Mucosa of stomach (tissue), 1 donor: ENCODE results near the gene PSMA2.
A peak's percentile ranks its signal among the peaks of the same experiment; 100 is the strongest.

Source experiments
- H3K27me3 ChIP-seq: one replicate; pipeline ENCODE4 v1.7.0; 2013; ENCODE audit warnings: mild to moderate bottlenecking, low read length; ENCODE audit not compliant: control insufficient read depth, insufficient read depth
- H3K36me3 ChIP-seq: one replicate; pipeline ENCODE4 v1.7.0; 2013; ENCODE audit warnings: low read length; ENCODE audit not compliant: control insufficient read depth, insufficient read depth
- H3K4me1 ChIP-seq: one replicate; pipeline ENCODE4 v1.7.0; 2013; ENCODE audit warnings: mild to moderate bottlenecking, low read length; ENCODE audit not compliant: control insufficient read depth, insufficient read depth
- H3K4me3 ChIP-seq: one replicate; pipeline ENCODE4 v1.7.0; 2013; ENCODE audit warnings: low read length
- H3K9ac ChIP-seq: one replicate; pipeline ENCODE4 v1.7.0; 2013; ENCODE audit warnings: mild to moderate bottlenecking, low read length, moderate library complexity
- H3K9me3 ChIP-seq: one replicate; pipeline ENCODE4 v1.7.0; 2013; ENCODE audit warnings: mild to moderate bottlenecking, low read length, moderate library complexity; ENCODE audit not compliant: control insufficient read depth
- donor health status: Pancreatic carcinoma.

Gene PSMA2

GRCh38 chr7:42934291-42934690 lies 2.3 kb upstream of the PSMA2 start:
- H3K9ac ChIP-seq, result no peak overlapping the region
- peaks cover 8% of the 10 kb centered on the region for H3K4me1 ChIP-seq
- H3K4me3 ChIP-seq, result no peak overlapping the region
- no peaks in the 10 kb centered on the region for H3K27me3 ChIP-seq
- no peaks in the 10 kb centered on the region for H3K36me3 ChIP-seq
- no peaks in the 10 kb centered on the region for H3K9me3 ChIP-seq

GRCh38 chr7:42932811-42933591 lies 1.0 kb upstream of the PSMA2 start:
- H3K9ac ChIP-seq, result peak overlapping the region; percentile 83
- H3K36me3 ChIP-seq, result no peaks in the 10 kb centered on the region
- peak overlapping the region; percentile 59 for H3K4me3 ChIP-seq
- H3K27me3 ChIP-seq, result no peaks in the 10 kb centered on the region
- peaks cover 8% of the 10 kb centered on the region for H3K4me1 ChIP-seq
- no peaks in the 10 kb centered on the region for H3K9me3 ChIP-seq

- peak overlapping the region; percentile 83 for H3K9ac ChIP-seq
- H3K27me3 ChIP-seq, result no peaks in the 10 kb centered on the region
- H3K4me3 ChIP-seq, result peak overlapping the region; percentile 59
- H3K36me3 ChIP-seq, result no peaks in the 10 kb centered on the region
- H3K4me1 ChIP-seq, result peaks cover 8% of the 10 kb centered on the region
- no peaks in the 10 kb centered on the region for H3K9me3 ChIP-seq
Observed at GRCh38 chr7:42931447-42931833, 534 bp downstream of the PSMA2 start.

GRCh38 chr7:42930889-42931288 lies 1.1 kb downstream of the PSMA2 start:
- H3K9ac ChIP-seq, result peak overlapping the region; percentile 83
- no peaks in the 10 kb centered on the region for H3K27me3 ChIP-seq
- H3K4me1 ChIP-seq, result peaks cover 8% of the 10 kb centered on the region
- no peak overlapping the region for H3K4me3 ChIP-seq
- H3K9me3 ChIP-seq, result no peaks in the 10 kb centered on the region
- no peaks in the 10 kb centered on the region for H3K36me3 ChIP-seq

GRCh38 chr7:42929449-42929848 lies 2.5 kb downstream of the PSMA2 start:
- Histone ChIP-seq H3K27me3 (no peaks in the 10 kb centered on the region), H3K36me3 (no peaks in the 10 kb centered on the region), H3K4me3 (no peak overlapping the region), H3K9ac (peak overlapping the region; percentile 17), H3K9me3 (no peaks in the 10 kb centered on the region), H3K4me1 (peaks cover 8% of the 10 kb centered on the region)

GRCh38 chr7:42928754-42929153 lies 3.2 kb downstream of the PSMA2 start:
- Histone ChIP-seq H3K4me1 (peaks cover 6% of the 10 kb centered on the region), H3K9me3 (no peaks in the 10 kb centered on the region), H3K27me3 (no peaks in the 10 kb centered on the region), H3K9ac (no peak overlapping the region), H3K4me3 (no peak overlapping the region), H3K36me3 (no peaks in the 10 kb centered on the region)

- Histone ChIP-seq H3K9me3 (no peaks in the 10 kb centered on the region), H3K9ac (no peak overlapping the region), H3K4me1 (no peaks in the 10 kb centered on the region), H3K4me3 (no peak overlapping the region), H3K27me3 (no peaks in the 10 kb centered on the region), H3K36me3 (no peaks in the 10 kb centered on the region)
Observed at GRCh38 chr7:42926204-42926603, 5.8 kb downstream of the PSMA2 start.

GRCh38 chr7:42925630-42926029 lies 6.3 kb downstream of the PSMA2 start:
- H3K9me3 ChIP-seq, result no peaks in the 10 kb centered on the region
- no peaks in the 10 kb centered on the region for H3K27me3 ChIP-seq
- no peak overlapping the region for H3K4me3 ChIP-seq
- H3K9ac ChIP-seq, result no peak overlapping the region
- H3K36me3 ChIP-seq, result peaks cover 3% of the 10 kb centered on the region
- no peaks in the 10 kb centered on the region for H3K4me1 ChIP-seq

GRCh38 chr7:42924223-42924838 lies 7.6 kb downstream of the PSMA2 start:
- Histone ChIP-seq H3K36me3 (peaks cover 11% of the 10 kb centered on the region), H3K9ac (no peak overlapping the region), H3K4me3 (no peak overlapping the region), H3K27me3 (no peaks in the 10 kb centered on the region), H3K4me1 (no peaks in the 10 kb centered on the region), H3K9me3 (no peaks in the 10 kb centered on the region)

GRCh38 chr7:42922017-42922753 lies 9.8 kb downstream of the PSMA2 start:
- Histone ChIP-seq H3K4me3 (no peak overlapping the region), H3K9me3 (no peaks in the 10 kb centered on the region), H3K27me3 (no peaks in the 10 kb centered on the region), H3K9ac (no peak overlapping the region), H3K36me3 (peaks cover 11% of the 10 kb centered on the region), H3K4me1 (no peaks in the 10 kb centered on the region)

GRCh38 chr7:42915356-42915755 lies 16.6 kb downstream of the PSMA2 start:
- Histone ChIP-seq H3K9me3 (no peaks in the 10 kb centered on the region), H3K36me3 (peaks cover 8% of the 10 kb centered on the region), H3K4me3 (no peak overlapping the region), H3K27me3 (no peaks in the 10 kb centered on the region), H3K4me1 (peaks cover 6% of the 10 kb centered on the region), H3K9ac (no peak overlapping the region)

GRCh38 chr7:42914421-42915045 lies 17.4 kb downstream of the PSMA2 start:
- H3K9me3 ChIP-seq, result no peaks in the 10 kb centered on the region
- H3K27me3 ChIP-seq, result no peaks in the 10 kb centered on the region
- H3K36me3 ChIP-seq, result peaks cover under 1% of the 10 kb centered on the region

More at GRCh38 chr7:42914421-42915045, 17.4 kb downstream of the PSMA2 start:
- Histone ChIP-seq H3K4me3 (no peak overlapping the region), H3K4me1 (peaks cover 6% of the 10 kb centered on the region), H3K9ac (no peak overlapping the region)
